ENCODE results near the gene CENPS.

DNA sequence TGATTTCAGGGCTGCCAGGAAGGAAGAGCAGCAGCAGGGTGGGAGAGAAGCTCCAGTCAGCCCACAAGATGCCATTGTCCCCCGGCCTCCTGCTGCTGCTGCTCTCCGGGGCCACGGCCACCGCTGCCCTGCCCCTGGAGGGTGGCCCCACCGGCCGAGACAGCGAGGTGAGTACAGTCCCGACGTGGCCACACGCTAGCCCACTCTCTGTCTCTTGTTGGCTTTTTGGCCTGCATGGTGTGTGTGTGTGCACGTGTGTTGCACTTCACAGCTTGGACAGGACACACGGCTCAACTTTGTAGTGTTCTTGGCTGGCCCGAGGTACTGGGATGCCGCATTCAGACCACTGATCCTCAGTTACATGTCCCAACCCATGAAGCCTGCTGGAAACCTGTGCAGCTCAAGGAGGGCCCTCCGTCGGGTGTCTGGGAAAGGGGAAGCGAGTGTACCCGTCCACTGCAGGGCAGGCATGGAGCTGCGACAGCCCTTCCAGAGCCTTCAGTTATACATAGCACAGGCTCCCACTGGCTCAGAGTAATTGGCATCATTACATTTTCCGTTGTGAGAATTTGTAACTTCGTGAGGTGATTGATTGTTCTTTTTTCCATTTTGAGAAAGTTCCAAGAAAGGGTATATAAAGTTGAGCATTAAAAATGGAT is 20.1 kb downstream of the CENPS start:
- TF ChIP-seq, protein P1, sequence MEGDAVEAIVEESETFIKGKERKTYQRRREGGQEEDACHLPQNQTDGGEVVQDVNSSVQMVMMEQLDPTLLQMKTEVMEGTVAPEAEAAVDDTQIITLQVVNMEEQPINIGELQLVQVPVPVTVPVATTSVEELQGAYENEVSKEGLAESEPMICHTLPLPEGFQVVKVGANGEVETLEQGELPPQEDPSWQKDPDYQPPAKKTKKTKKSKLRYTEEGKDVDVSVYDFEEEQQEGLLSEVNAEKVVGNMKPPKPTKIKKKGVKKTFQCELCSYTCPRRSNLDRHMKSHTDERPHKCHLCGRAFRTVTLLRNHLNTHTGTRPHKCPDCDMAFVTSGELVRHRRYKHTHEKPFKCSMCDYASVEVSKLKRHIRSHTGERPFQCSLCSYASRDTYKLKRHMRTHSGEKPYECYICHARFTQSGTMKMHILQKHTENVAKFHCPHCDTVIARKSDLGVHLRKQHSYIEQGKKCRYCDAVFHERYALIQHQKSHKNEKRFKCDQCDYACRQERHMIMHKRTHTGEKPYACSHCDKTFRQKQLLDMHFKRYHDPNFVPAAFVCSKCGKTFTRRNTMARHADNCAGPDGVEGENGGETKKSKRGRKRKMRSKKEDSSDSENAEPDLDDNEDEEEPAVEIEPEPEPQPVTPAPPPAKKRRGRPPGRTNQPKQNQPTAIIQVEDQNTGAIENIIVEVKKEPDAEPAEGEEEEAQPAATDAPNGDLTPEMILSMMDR (IDR thresholded peaks at IDR 0.05), result no peak
- no peak for TF ChIP-seq POLR2AphosphoS5 (IDR thresholded peaks at IDR 0.05)
